Activated CD4-positive, alpha-beta T cell treated with anti-CD3 and anti-CD28 coated beads, Interleukin-2, amount 10 ng/mL, durations not matched to agents 7 days and 5 days (primary cell): ENCODE results near the gene ABCA13. TPM values are rescaled to one million over a fixed set of nuclear protein-coding genes. Genes with fewer than 3 reads are reported as not detected.

Experiments
- CTCF ChIA-PET: fragments of 350-600 bp; sonication (Branson Sonifier 250); formaldehyde crosslinking; loops from one replicate; lab custom pipeline; 2021; ENCODE audit warnings: antibody characterized with exemption; lab: Charles Lee
- POLR2A ChIA-PET: fragments of 350-600 bp; sonication (Branson Sonifier 250); formaldehyde crosslinking; loops from one replicate; lab custom pipeline; 2021; ENCODE audit warnings: antibody characterized with exemption; lab: Charles Lee
- DNase-seq: peaks from one replicate; pipeline ENCODE4 v3.0.0-alpha.2; 2020
- H3K27ac Mint-ChIP-seq: one replicate; pipeline ENCODE4 v1.8.0; 2021; ENCODE audit warnings: mild to moderate bottlenecking, moderate library complexity, mixed read lengths
- H3K27me3 Mint-ChIP-seq: one replicate; pipeline ENCODE4 v1.8.0; 2021; ENCODE audit warnings: mixed read lengths
- H3K36me3 Mint-ChIP-seq: one replicate; pipeline ENCODE4 v1.8.0; 2021; ENCODE audit warnings: low read depth, mixed read lengths
- H3K4me1 Mint-ChIP-seq: one replicate; pipeline ENCODE4 v1.8.0; 2021; ENCODE audit warnings: mixed read lengths
- H3K4me3 Mint-ChIP-seq: one replicate; pipeline ENCODE4 v1.8.0; 2021; ENCODE audit warnings: mild to moderate bottlenecking, moderate library complexity, mixed read lengths
- H3K9me3 Mint-ChIP-seq: one replicate; pipeline ENCODE4 v1.8.0; 2021; ENCODE audit warnings: mixed read lengths
- total RNA-seq, 2 experiments: library from RNA; stranded (reverse); gene quantifications; one replicate each; pipeline ENCODE4 v1.2.3, GENCODE V29; 2021

ABCA13 gene
- total RNA-seq, 2 experiments from 2014 or later = 0.07 to 0.19 TPM

- no peak for DNase-seq
- Mint-ChIP-seq H3K4me1 (peaks cover 35% of the 10 kb centered on the region), H3K27me3 (no peaks in the 10 kb centered on the region), H3K27ac (no peak overlapping the region), H3K4me3 (no peak overlapping the region), H3K9me3 (no peaks in the 10 kb centered on the region), H3K36me3 (no peaks in the 10 kb centered on the region)
- ChIA-PET CTCF (interaction anchor here (1.1 kb wide), 1 partner anchor 11 kb away, joined by 3 read pairs; no protein-coding TSS in a partner anchor), POLR2A (no interaction called here)
Observed at GRCh38 chr7:48638041-48638440, 466.8 kb downstream of the ABCA13 start.

- CTCF ChIA-PET = no interaction called here
Observed at GRCh38 chr7:48643431-48644013, 472.3 kb downstream of the ABCA13 start.

GRCh38 chr7:48658138-48658537 lies 486.9 kb downstream of the ABCA13 start:
- POLR2A ChIA-PET = no interaction called here
- H3K9me3 Mint-ChIP-seq = no peaks in the 10 kb centered on the region

More at GRCh38 chr7:48643431-48644013, 472.3 kb downstream of the ABCA13 start:
- no peaks in the 10 kb centered on the region for H3K27me3 Mint-ChIP-seq
- no peaks in the 10 kb centered on the region for H3K36me3 Mint-ChIP-seq
- no peak overlapping the region for H3K4me3 Mint-ChIP-seq
- no peaks in the 10 kb centered on the region for H3K4me1 Mint-ChIP-seq
- POLR2A ChIA-PET = no interaction called here
- H3K27ac Mint-ChIP-seq = no peak overlapping the region
- DNase-seq = no peak
- no peaks in the 10 kb centered on the region for H3K9me3 Mint-ChIP-seq

GRCh38 chr7:48660306-48660870 lies 489.1 kb downstream of the ABCA13 start:
- POLR2A ChIA-PET = no interaction called here
- no peaks in the 10 kb centered on the region for H3K9me3 Mint-ChIP-seq

More at GRCh38 chr7:48658138-48658537, 486.9 kb downstream of the ABCA13 start:
- no peak for DNase-seq
- no peak overlapping the region for H3K4me3 Mint-ChIP-seq
- H3K27ac Mint-ChIP-seq = no peak overlapping the region
- CTCF ChIA-PET = no interaction called here
- H3K4me1 Mint-ChIP-seq = no peaks in the 10 kb centered on the region
- no peaks in the 10 kb centered on the region for H3K36me3 Mint-ChIP-seq
- peaks cover 2% of the 10 kb centered on the region for H3K27me3 Mint-ChIP-seq

GRCh38 chr7:48664241-48664640 lies 493.0 kb downstream of the ABCA13 start:
- Mint-ChIP-seq H3K4me3 (no peak overlapping the region), H3K27ac (no peak overlapping the region), H3K27me3 (peaks cover 2% of the 10 kb centered on the region), H3K9me3 (no peaks in the 10 kb centered on the region), H3K4me1 (no peaks in the 10 kb centered on the region), H3K36me3 (no peaks in the 10 kb centered on the region)
- no peak for DNase-seq
- POLR2A ChIA-PET = no interaction called here
- CTCF ChIA-PET = interaction anchor here (1.9 kb wide), 1 partner anchor 11 kb away, joined by 5 read pairs; no protein-coding TSS in a partner anchor

More at GRCh38 chr7:48660306-48660870, 489.1 kb downstream of the ABCA13 start:
- H3K4me3 Mint-ChIP-seq = no peak overlapping the region
- no peaks in the 10 kb centered on the region for H3K36me3 Mint-ChIP-seq
- CTCF ChIA-PET = no interaction called here
- DNase-seq = no peak
- H3K27me3 Mint-ChIP-seq = peaks cover 2% of the 10 kb centered on the region
- no peak overlapping the region for H3K27ac Mint-ChIP-seq
- no peaks in the 10 kb centered on the region for H3K4me1 Mint-ChIP-seq

- H3K27ac Mint-ChIP-seq = no peak overlapping the region
- ChIA-PET POLR2A (no interaction called here), CTCF (interaction anchor here (1.9 kb wide), 1 partner anchor 12 kb away, joined by 5 read pairs; no protein-coding TSS in a partner anchor)
- H3K27me3 Mint-ChIP-seq = peaks cover 2% of the 10 kb centered on the region
- no peaks in the 10 kb centered on the region for H3K4me1 Mint-ChIP-seq
- H3K4me3 Mint-ChIP-seq = no peak overlapping the region
- DNase-seq = no peak
- H3K36me3 Mint-ChIP-seq = no peaks in the 10 kb centered on the region
- no peaks in the 10 kb centered on the region for H3K9me3 Mint-ChIP-seq
Observed at GRCh38 chr7:48665353-48666135, 494.3 kb downstream of the ABCA13 start.

- Mint-ChIP-seq H3K27me3 (no peaks in the 10 kb centered on the region), H3K9me3 (no peaks in the 10 kb centered on the region), H3K4me1 (no peaks in the 10 kb centered on the region), H3K27ac (no peak overlapping the region), H3K4me3 (no peak overlapping the region), H3K36me3 (no peaks in the 10 kb centered on the region)
- CTCF ChIA-PET = no interaction called here
- POLR2A ChIA-PET = no interaction called here
- DNase-seq = no peak
Observed at GRCh38 chr7:48667407-48667806, 496.1 kb downstream of the ABCA13 start.

GRCh38 chr7:48671656-48672055 lies 500.4 kb downstream of the ABCA13 start:
- no peak for DNase-seq
- ChIA-PET POLR2A (no interaction called here), CTCF (no interaction called here)
- no peak overlapping the region for H3K27ac Mint-ChIP-seq
- H3K4me1 Mint-ChIP-seq = no peaks in the 10 kb centered on the region
- H3K27me3 Mint-ChIP-seq = peaks cover 4% of the 10 kb centered on the region
- peaks cover 11% of the 10 kb centered on the region for H3K9me3 Mint-ChIP-seq
- no peak overlapping the region for H3K4me3 Mint-ChIP-seq
- H3K36me3 Mint-ChIP-seq = peaks cover 4% of the 10 kb centered on the region

- ChIA-PET CTCF (no interaction called here), POLR2A (no interaction called here)
- H3K36me3 Mint-ChIP-seq = no peaks in the 10 kb centered on the region
- no peak overlapping the region for H3K4me3 Mint-ChIP-seq
- H3K27me3 Mint-ChIP-seq = no peaks in the 10 kb centered on the region
- peaks cover 2% of the 10 kb centered on the region for H3K9me3 Mint-ChIP-seq
- no peak for DNase-seq
- H3K27ac Mint-ChIP-seq = no peak overlapping the region
- no peaks in the 10 kb centered on the region for H3K4me1 Mint-ChIP-seq
Observed at GRCh38 chr7:48681006-48681405, 509.7 kb downstream of the ABCA13 start.

GRCh38 chr7:48691788-48692187 lies 520.5 kb downstream of the ABCA13 start:
- H3K4me1 Mint-ChIP-seq = no peaks in the 10 kb centered on the region
- no peaks in the 10 kb centered on the region for H3K36me3 Mint-ChIP-seq
- no peak overlapping the region for H3K27ac Mint-ChIP-seq
- no peaks in the 10 kb centered on the region for H3K27me3 Mint-ChIP-seq
- POLR2A ChIA-PET = no interaction called here
- H3K4me3 Mint-ChIP-seq = no peak overlapping the region
- CTCF ChIA-PET = no interaction called here
- DNase-seq = no peak
- H3K9me3 Mint-ChIP-seq = peaks cover 2% of the 10 kb centered on the region

Other genes starting within 250 kb of the ABCA13 start
- gene PKD1L1, start 223.0 kb upstream of the ABCA13 start, total RNA-seq = under 1 TPM; 0.08 to 0.12 TPM
- gene HUS1, start 191.8 kb upstream of the ABCA13 start, total RNA-seq = 10 to 100 TPM; 38.5 to 39.4 TPM
- under 1 TPM in 1 of 2 experiments, not detected in 1; 0.64 TPM for gene SUN3, start 142.4 kb upstream of the ABCA13 start, total RNA-seq
- gene C7orf57, start 135.9 kb upstream of the ABCA13 start, total RNA-seq = under 1 TPM; 0.10 to 0.21 TPM
- gene UPP1, start 82.2 kb upstream of the ABCA13 start, total RNA-seq = 100 to 1,000 TPM; 100 to 114 TPM